GM18502 (cell line): Measurements from ENCODE around the gene LGI4.
"Not testable (repeated sequence)": the region's sequence is repeated elsewhere in the genome, so short reads cannot be mapped to it uniquely, and the experiment has no call there.

Source experiments
- ATAC-seq: cut with Tn5 transposase; IDR thresholded peaks from one replicate; pipeline ENCODE4 v1.9.1; 2021; ENCODE audit warnings: mild to moderate bottlenecking; ENCODE audit not compliant: unreplicated experiment, poor library complexity

The LGI4 gene

DNA sequence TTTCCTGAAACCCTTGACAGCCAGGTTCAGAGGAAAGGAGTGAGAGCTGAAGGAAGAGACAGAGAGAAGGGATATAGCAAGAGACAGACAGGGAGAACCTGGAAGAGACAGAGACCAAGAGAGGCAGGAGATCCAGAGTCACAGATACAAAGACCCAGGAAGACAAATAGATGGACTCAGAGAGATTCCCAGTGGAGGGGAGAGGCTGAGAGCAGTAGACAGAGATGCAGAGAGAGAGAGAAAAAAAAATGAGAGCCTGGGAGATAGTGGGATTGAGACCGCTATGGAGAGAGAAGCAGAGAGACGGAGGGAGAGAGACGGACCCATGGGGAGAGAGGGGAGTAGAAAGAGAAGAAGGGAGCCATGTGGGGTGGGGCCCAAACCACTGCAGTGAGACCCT is 9.0 kb upstream of the LGI4 start:
- ATAC-seq = no peak

DNA sequence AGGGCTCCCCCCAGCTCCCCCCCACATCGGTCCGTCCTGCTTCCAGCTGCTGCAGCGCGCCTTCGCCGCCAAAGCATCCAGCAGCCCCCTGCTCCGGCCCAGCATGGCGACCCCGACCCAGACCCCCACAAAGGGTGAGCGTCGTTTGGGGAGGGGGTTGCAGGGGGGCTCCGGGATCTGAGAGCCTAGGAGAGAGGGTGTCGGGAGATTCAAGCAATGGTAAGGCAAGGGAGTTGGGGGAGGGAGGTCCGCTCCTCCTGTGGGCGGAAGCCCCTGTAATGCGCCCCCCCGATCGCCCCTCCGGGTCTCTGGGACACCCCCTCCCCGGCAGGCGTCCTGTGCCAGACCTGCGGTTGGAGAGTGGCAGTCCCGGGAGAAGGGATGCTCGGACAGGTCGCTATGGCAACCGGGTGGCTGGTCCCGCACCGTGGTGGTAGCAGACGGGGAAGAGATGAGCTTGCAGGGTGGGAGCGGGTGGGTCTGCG is 8.4 kb upstream of the LGI4 start, which contains the start of gene FXYD7:
Gene FXYD7, plus strand, starts transcription at position 25 of the 485 bp plus-strand sequence. Its CDS starts 79 bp downstream, at position 104.
- no peak for ATAC-seq

GRCh38 chr19:35142606-35143230 is 7.9 kb upstream of the LGI4 start:
- no peak for ATAC-seq

DNA sequence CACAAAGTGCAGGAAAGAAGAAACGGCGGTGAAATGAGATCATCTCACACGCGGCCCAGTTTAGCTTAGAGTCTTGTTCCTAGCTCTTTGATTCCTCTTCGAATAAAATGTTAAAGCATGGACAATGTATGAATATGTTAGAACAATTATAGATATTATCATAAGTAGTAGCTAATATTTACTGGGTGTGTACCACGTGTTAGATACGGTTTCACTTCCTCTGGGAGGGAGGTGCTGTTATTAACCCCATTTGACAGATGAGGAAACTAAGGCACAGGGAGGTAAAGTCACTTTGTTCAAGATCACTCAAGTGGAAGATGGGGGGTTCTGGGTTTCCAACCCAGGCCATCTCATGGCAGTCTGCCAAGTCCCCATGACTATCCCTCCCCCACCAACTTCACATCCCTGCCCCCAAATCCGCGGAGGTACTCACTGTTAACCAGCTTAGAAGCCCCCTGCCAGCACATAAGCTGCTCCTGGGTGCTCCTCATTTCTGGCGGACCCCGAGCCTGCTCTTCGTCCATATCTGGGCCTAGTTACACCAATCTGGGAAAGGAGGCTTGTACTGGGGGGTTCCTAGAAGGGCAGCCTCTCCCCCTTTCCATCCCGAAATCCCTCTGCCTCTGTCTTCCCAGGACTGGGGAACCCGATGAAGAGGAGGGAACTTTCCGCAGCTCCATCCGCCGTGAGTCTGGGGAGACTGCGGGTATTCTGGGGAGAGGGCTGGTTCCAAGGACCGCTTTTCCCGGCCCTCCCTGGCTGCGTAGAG is 7.2 kb upstream of the LGI4 start:
- no peak for ATAC-seq

GRCh38 chr19:35140962-35141836 is 6.3 kb upstream of the LGI4 start:
- ATAC-seq = peak; percentile 71

GRCh38 chr19:35140207-35140961 is 5.5 kb upstream of the LGI4 start:
- ATAC-seq = no peak

DNA sequence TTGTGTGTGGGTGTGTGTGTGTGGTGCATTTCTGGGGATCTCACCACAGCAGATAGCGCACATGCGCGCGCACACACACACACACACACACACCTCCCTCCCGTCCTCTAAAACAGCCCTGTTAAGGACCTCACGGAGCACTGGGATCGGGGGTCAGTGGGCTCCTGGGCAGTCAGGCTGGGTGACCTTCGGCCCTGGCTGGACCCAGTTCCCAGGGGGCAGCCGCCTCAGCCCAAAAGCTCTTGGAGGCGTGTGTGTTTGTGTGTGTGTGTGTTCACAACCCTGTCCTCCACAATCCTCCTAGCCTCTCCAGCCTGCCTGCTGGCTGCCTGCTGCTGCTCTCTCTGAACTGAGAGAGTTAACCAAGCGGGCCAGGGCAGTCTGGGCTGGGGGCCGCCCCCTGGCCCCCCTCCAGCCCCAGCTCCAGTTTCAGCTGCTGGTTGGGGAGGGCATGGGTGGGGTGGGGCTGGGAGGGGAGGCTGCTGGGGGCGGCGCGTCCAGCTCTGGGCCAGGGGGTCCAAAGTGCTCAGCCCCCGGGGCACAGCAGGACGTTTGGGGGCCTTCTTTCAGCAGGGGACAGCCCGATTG is 3.5 kb upstream of the LGI4 start, which contains the start of gene FXYD1:
Gene FXYD1, plus strand, starts transcription at position 520 of the 588 bp plus-strand sequence. CDS start 1,256 bp downstream, outside the sequence.
- no peak for ATAC-seq

- ATAC-seq = no peak
Measured at GRCh38 chr19:35136977-35137702, 2.3 kb upstream of the LGI4 start.

DNA sequence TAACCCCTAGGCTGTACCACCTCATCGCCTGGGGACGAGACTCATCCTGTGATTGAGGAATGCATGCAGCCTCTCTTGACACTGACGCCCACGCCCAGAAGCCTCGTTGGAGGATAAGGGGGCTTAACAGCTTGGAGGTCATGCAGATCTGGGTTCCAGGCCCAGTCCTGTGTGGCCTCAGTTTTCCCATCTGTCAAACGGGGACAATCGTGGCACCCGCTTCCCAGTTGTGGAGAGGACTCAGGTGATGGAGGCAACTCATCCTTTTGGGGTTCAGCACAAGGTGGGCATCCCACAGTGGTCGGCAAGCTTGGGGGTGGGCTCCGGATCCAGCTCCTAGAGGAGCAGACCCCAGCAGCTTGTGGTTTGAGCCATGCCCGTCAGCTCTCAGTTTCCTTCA is 1.4 kb upstream of the LGI4 start:
- no peak for ATAC-seq

DNA sequence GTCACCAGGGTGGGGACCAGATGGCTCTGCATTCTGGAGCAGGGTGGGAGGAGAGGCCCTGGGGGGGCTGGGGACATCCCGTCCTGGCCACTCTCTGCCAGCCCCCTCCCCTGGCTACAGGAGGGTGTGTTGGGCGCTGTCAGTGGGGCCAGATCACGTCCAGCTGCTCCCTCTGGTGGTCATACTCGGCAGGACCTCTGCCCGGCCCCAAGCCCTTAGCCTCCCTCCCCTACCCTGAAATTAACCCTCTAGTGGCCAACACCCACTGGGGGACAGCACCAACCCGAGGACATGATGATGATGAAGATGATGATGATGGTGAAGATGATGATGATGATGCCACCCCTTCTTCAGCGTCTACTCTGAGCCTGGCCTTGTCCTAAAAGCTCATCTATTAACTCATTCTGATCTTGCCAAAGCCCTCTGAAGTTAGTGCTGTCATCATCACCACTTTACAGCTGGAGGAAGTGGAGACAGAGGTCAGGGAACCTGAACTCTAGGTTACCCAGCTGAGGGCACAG is 590 bp upstream of the LGI4 start:
- no peak for ATAC-seq

- ATAC-seq = no peak
Measured at GRCh38 chr19:35133826-35134225, 1.0 kb downstream of the LGI4 start.

DNA sequence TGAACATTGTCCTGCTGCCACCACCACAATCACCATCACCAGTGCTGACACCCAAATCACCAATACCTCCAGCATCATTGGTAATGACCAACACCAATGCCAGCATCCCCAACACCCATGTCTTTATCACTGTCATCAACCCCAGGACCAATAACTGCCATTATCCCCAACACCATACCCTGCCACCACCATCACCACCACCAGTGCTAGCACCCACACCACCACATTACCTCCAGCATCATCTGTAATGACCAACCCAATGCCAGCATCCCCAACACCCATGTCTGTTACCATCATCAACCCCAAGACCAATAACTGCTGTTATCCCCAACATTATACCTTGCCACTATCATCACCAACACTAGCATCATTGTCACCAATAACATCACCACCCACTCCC is 2.6 kb downstream of the LGI4 start:
- ATAC-seq = no peak

DNA sequence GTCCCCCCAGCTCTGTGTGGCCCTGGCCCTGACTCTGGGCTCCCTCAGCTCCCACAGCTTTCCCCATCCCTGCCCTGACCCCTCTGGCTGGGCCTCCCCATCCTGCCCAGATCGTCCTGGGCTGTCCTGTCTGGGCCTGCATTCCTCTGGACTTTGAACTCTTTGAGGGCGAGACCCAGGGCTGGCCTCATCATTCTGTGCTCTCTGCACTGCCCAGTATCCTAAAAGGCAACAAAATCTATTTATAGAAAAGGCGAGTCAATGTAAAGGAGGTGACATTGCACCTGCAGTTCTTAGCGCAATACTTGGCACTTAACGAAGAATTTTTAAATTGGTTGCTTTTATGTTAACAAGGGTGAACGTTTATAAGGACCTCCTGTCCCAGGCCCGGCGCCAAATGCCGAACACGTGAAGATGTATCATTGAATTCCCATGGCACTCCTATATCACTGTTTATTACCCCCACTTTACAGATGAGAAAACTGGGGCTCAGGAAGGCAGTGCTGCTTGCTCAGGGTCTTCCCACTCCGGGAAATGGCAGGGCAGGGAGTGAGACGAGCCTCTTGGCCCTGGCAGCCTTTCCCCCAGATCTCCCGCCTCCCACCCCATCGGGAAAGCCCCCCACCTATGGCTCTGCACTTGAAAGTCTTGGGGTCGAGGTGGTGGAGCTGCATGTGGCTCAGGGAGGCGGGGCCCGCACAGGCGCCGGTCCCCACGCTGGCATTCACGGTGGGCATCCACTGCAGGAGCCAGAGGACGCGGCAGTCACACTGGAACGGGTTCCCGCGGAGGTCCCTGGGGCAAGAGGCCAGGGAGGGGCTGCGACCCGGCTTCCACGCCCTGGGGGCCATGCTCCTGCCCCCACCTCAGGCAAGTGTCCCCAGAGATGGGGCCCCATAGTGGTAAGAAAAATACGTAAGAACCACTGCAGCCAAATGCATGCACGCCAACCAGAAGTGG is 3.8 kb downstream of the LGI4 start:
- no peak for ATAC-seq

- not testable (repeated sequence) for ATAC-seq
Measured at GRCh38 chr19:35129724-35130274, 5.1 kb downstream of the LGI4 start.

DNA sequence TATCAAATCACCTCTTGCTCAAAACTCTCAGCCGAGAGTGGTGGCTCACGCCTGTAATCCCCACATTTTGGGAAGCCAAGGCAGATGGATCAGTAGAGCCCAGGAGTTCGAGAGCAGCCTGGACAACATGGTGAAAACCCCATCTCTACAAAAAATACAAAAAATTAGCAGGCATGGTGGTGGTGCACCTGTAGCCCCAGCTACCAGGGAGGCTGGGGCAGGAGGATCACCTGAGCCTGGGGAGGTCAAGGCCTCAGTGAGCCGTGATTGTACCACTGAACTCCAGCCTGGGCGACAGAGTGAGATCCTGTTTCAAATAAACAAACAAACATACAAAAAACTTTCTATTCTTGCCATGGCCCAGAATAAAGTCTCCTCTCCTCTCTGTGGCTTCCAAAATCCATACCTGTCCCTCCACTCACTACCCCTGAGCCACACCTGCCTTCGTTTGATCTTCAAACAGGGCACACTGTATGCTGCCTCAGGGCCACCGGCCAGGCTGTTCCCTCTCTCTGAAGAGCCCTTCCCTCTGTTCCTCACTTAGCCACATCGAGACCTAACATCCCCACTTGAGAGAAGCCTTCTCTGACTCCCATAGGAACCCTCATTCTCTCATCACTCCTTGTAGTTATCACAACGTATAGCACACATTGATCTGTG is 6.3 kb downstream of the LGI4 start:
- ATAC-seq = no peak

DNA sequence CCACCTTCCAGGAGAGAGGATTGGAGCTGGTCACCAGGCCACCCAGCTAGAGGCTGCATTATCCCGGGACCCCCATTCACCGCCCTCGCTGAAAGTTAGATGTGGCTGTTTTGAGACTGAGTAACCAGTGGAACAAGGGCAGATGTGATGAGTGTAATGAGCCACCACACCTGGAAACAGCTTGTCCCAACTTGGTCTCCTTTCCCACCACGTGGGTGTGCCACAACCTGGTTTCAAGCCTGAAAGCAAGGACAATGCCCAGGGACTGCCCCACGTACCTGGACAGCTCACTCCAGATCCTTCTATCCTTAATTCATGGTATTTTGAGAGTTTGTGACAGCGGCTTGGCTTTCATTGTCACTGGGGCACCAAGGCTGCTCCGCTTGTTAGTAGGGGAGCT is 7.0 kb downstream of the LGI4 start:
- ATAC-seq = no peak

DNA sequence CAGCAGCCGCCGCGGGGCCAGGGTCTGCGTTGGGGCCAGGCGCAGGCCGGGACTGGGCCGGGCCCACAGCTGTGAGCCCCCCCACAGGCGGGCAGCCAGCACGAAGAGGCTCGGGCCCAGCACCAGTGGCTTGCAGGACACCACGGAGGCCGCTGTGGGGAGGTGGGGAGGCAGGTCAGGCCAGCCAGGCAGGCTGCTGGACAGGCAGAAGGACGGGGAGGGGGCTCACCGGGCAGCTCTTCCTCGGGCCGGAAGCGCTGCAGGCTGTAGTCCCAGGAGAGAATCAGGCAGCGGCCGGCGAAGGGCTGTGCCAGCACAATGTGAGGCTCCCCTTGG is 8.3 kb downstream of the LGI4 start:
- ATAC-seq = no peak
